Caco-2 (cell line): ENCODE results near the gene C19orf25. TPM values are rescaled to one million over a fixed set of nuclear protein-coding genes. Genes with fewer than 3 reads are reported as not detected.
"Not testable (repeated sequence)": the region's sequence is repeated elsewhere in the genome, so short reads cannot be mapped to it uniquely, and the experiment has no call there.

ENCODE experiments used
- BruUV-seq: library from RNA; stranded (reverse); fragments of 400-500 nt; replicated peaks from 2 replicates; lab custom pipeline; 2021; lab: Mats Ljungman, UMichigan
- CTCF ChIA-PET: fragments of 300-600 bp; sonication (Branson Sonifier 250); formaldehyde crosslinking; loops from one replicate; lab custom pipeline; 2022; ENCODE audit warnings: antibody characterized with exemption; lab: Charles Lee
- POLR2A ChIA-PET: fragments of 300-600 bp; sonication (Branson Sonifier 250); formaldehyde crosslinking; loops from one replicate; lab custom pipeline; 2022; ENCODE audit warnings: antibody characterized with exemption; lab: Charles Lee
- DNase-seq, 2 experiments: peaks; one replicate each; pipeline versions ENCODE4 v3.0.0 to v3.0.0-alpha.2; 2020 to 2022
- H3K27me3 ChIP-seq: replicated peaks from 2 replicates; pipeline ENCODE4 v1.6.0; 2011; ENCODE audit warnings: low read length; ENCODE audit not compliant: control insufficient read depth, insufficient read depth
- H3K36me3 ChIP-seq: 2 replicates; pipeline ENCODE4 v1.5.1; 2011; ENCODE audit warnings: low read length; ENCODE audit not compliant: control insufficient read depth, insufficient read depth
- H3K4me1 ChIP-seq: fragments of 250-450 bp; sonication (Bioruptor Pico); 2 replicates; pipeline ENCODE4 v1.5.1; 2020; ENCODE audit warnings: mild to moderate bottlenecking
- H3K4me3 ChIP-seq: 2 replicates; pipeline ENCODE4 v1.5.1; 2011; ENCODE audit warnings: low read depth, mild to moderate bottlenecking, control low read depth, low read length
- H3K9me3 ChIP-seq: fragments of 250-450 bp; sonication (Bioruptor Pico); 2 replicates; pipeline ENCODE4 v1.5.1; 2020; ENCODE audit warnings: mild to moderate bottlenecking, moderate library complexity
- H3K27ac Mint-ChIP-seq: one replicate; pipeline ENCODE4 v1.8.0; 2022; ENCODE audit warnings: mixed read lengths; ENCODE audit not compliant: unreplicated experiment
- H3K27me3 Mint-ChIP-seq: one replicate; pipeline ENCODE4 v1.8.0; 2022; ENCODE audit warnings: mixed read lengths; ENCODE audit not compliant: insufficient read depth, unreplicated experiment
- H3K36me3 Mint-ChIP-seq: one replicate; pipeline ENCODE4 v1.8.0; 2022; ENCODE audit warnings: mild to moderate bottlenecking, mixed read lengths; ENCODE audit not compliant: insufficient read depth, unreplicated experiment
- H3K4me1 Mint-ChIP-seq: one replicate; pipeline ENCODE4 v1.8.0; 2022; ENCODE audit warnings: low read depth, mixed read lengths; ENCODE audit not compliant: unreplicated experiment
- H3K4me3 Mint-ChIP-seq: one replicate; pipeline ENCODE4 v1.8.0; 2022; ENCODE audit warnings: mild to moderate bottlenecking, moderate library complexity, mixed read lengths; ENCODE audit not compliant: unreplicated experiment
- H3K9me3 Mint-ChIP-seq: one replicate; pipeline ENCODE4 v1.8.0; 2022; ENCODE audit warnings: mixed read lengths; ENCODE audit not compliant: unreplicated experiment
- CTCF ChIP-seq, 2 experiments: fragments of 200-600 bp in 1 of 2; IDR thresholded peaks; 1 replicate in 1 of 2; 2 replicates in 1 of 2; pipeline versions ENCODE4 v1.5.1 to v1.8.0; 2011 to 2022; ENCODE audit warnings: antibody characterized with exemption in 1 of 2, control low read depth in 1 of 2, inconsistent platforms in 1 of 2, low read depth in 1 of 2, low read length in 1 of 2, mild to moderate bottlenecking in 1 of 2, moderate library complexity in 1 of 2; ENCODE audit not compliant: insufficient read depth in 1 of 2, severe bottlenecking in 1 of 2, unreplicated experiment in 1 of 2
- intact Hi-C: fragments of 100-400 bp; cut with micrococcal nuclease; formaldehyde crosslinking; loops from one replicate; pipeline ENCODE4 v1.10.0; 2022; ENCODE audit not compliant: unreplicated experiment
- total RNA-seq: library from RNA; stranded (reverse); gene quantifications from 2 replicates; pipeline ENCODE4 v1.2.3, GENCODE V29; 2022

Gene C19orf25
- total RNA-seq, 1 experiment from 2014 or later = 41.9 TPM

GRCh38 chr19:1520203-1520780, 41.3 kb upstream of the C19orf25 start:
- no peaks in the 10 kb centered on the region for H3K36me3 Mint-ChIP-seq
- H3K27me3 Mint-ChIP-seq = peaks cover 5% of the 10 kb centered on the region
- H3K4me3 Mint-ChIP-seq = no peak overlapping the region
- Histone ChIP-seq H3K9me3 (no peaks in the 10 kb centered on the region), H3K4me1 (no peaks in the 10 kb centered on the region), H3K4me3 (no peak overlapping the region), H3K36me3 (no peaks in the 10 kb centered on the region), H3K27me3 (peaks cover 3% of the 10 kb centered on the region)
- no peaks in the 10 kb centered on the region for H3K4me1 Mint-ChIP-seq
- CTCF ChIA-PET = no interaction called here
- POLR2A ChIA-PET = no interaction called here
- no peaks in the 10 kb centered on the region for H3K9me3 Mint-ChIP-seq
- peak in 1 of 2 experiments; percentile 34 for DNase-seq
- no TSS peak for BruUV-seq
- no peak for TF ChIP-seq CTCF (IDR thresholded peaks at IDR 0.05; ENCODE audit: insufficient read depth in 1 of 2, low read depth in 1 of 2, low read length in 1 of 2, severe bottlenecking in 1 of 2, unreplicated experiment in 1 of 2)
- H3K27ac Mint-ChIP-seq = no peak overlapping the region
- intact Hi-C loops = no loop called here

- H3K9me3 ChIP-seq, H3K4me1 ChIP-seq, H3K27ac Mint-ChIP-seq, intact Hi-C loops, H3K27me3 Mint-ChIP-seq, H3K36me3 Mint-ChIP-seq, BruUV-seq, POLR2A ChIA-PET, H3K36me3 ChIP-seq, H3K9me3 Mint-ChIP-seq, H3K27me3 ChIP-seq, H3K4me3 Mint-ChIP-seq, DNase-seq, H3K4me3 ChIP-seq, H3K4me1 Mint-ChIP-seq: not testable (repeated sequence)
- CTCF ChIA-PET = interaction anchor here (0.6 kb wide), 1 partner anchor 333 kb away, joined by 3 read pairs; no protein-coding TSS in a partner anchor
Observed at GRCh38 chr19:1519802-1520201, 40.8 kb upstream of the C19orf25 start.

GRCh38 chr19:1518471-1518870, 39.5 kb upstream of the C19orf25 start:
- DNase-seq = no peak
- Mint-ChIP-seq H3K36me3 (no peaks in the 10 kb centered on the region), H3K9me3 (no peaks in the 10 kb centered on the region), H3K27me3 (no peaks in the 10 kb centered on the region), H3K27ac (no peak overlapping the region), H3K4me1 (no peaks in the 10 kb centered on the region), H3K4me3 (no peak overlapping the region)
- Histone ChIP-seq H3K4me3 (no peak overlapping the region), H3K4me1 (no peaks in the 10 kb centered on the region), H3K27me3 (no peaks in the 10 kb centered on the region), H3K9me3 (no peaks in the 10 kb centered on the region), H3K36me3 (no peaks in the 10 kb centered on the region)
- BruUV-seq = no TSS peak
- ChIA-PET POLR2A (interaction anchor here (0.7 kb wide), 1 partner anchor 239 kb away, joined by 5 read pairs; no protein-coding TSS in a partner anchor), CTCF (no interaction called here)
- intact Hi-C loops = no loop called here
- TF ChIP-seq CTCF (IDR thresholded peaks at IDR 0.05; ENCODE audit: insufficient read depth in 1 of 2, low read depth in 1 of 2, low read length in 1 of 2, severe bottlenecking in 1 of 2, unreplicated experiment in 1 of 2) = no peak
